Activated CD4-positive, alpha-beta T cell treated with anti-CD3 and anti-CD28 coated beads for 4 hours (primary cell): ENCODE data around the gene BEND6.

Experiments used
- DNase-seq, 2 donors: peaks; one replicate each; pipeline ENCODE4 v3.0.0-alpha.2; 2020

Gene BEND6, protein sequence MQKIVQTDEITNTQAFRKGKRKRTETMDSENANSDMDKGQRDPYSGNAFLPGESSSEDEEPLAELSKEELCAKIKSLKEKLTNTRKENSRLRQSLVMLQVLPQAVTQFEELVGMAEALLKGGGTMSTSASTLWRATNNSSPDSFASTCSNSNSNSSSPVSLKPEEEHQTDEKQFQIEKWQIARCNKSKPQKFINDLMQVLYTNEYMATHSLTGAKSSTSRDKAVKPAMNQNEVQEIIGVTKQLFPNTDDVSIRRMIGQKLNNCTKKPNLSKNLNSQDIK

DNA sequence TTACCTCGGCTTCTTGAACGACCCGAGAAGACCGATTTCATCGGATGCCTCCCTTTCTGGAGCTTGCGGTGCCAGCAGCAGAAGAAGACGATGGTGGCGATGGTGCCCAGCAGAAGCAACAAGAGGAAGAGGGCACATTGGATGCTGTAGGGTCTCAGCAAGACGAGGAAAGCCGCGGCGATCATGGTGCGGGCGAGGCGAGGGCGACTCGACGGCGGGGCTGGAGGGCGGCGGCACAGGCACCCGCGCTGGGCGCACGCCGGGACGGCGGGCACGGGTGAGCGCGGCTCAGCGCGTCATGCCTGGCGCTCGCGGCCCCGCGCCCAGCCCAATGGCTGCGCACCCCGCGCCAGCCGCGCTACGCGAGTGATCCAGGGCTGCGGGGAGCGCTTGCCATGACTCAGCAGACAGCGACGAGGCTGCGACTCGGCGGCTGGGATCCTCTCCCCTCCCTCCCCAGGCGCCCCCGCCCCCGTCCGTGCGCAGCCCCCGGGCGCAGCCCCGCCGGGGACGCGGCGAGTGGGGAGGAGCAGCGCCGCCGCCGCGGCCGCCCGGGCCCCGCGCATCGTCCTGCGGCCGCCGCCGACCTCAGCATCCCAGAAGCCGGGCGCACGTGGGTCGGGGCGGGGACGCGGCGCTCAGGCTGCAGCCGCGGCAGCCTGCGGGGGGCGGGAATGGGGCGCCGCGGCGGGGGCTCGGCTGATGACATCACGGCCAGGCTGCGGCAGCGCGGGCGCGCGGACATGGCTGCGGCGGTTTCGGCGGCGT is at the start of gene BEND6:
BEND6 (plus strand) TSS at position 705 of the 768 bp plus-strand sequence. CDS start 26,704 bp downstream, outside the sequence.
- peak; percentile 9 to 33 for DNase-seq

DNA sequence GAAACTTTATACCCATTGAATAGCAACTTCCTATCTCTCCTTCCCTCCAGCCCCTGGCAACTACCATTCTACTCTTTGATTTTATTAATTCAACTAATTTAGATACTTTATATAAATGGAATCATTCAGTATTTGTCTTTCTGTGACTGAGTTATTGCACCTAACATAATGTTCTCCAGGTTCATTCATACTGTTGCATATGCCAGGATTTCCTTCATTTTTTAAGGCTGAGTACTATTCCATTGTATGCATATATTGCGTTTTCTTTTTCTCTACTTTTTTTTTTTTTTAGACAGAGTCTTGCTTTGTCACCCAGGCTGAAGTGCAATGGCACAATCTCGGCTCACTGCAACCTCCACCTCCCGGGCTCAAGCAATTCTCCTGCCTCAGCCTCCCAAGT is 49.5 kb upstream of the BEND6 start:
- DNase-seq, result no peak

DNA sequence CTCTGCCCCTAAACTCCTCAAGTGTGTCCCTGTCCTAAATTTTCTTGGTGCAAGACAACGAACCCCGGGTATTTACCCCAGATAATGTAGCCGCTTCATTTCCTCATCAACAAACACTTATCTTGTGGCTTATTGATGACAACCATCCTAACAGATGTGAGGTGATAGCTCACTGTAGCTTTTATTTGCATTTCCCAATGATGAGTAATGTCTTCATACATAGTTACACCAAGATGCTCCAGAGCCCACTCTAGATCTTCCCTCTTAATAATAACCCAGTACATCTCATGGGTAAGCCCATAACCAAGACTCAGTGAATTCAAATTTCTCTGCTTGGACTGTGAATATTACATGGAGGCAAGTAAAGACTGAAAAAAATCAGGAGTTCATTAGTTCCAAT is 48.2 kb upstream of the BEND6 start:
- no peak for DNase-seq

DNA sequence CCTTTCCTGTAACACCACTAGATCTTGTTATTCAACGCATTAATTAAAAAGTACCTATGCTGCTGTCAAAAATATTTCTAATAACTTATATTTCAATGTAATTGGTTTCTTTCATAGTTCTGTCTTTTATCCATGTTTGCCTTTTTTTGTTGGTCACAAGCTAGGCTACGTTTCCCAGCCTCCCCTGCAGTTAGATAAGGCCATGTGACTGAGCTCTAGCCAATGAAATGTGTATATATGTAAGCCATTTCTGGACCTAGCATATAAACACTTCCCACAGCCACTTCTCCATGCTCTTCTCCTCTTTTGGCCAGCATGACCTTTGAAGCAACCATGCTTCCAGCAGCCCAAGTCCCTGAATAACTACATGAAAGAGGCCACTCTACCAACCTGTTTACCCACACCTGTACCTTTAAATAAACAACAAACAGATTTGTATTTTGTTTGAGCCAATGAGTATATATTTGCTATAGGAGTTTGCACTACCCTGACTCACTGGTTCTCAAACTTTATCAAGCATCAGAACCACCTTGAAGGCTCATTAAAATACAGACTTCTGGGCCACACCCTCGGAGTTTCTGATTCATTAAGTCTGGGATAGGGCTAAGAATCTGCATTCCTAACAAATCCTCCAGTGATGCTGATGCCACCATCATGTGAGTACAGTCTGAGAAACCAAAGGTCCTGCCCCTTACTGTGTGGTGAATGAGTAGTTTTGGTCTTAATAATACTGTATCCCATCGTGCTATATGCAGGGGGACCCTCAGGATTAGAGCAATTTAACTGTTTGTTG is 45.6 kb upstream of the BEND6 start:
- DNase-seq, result no peak

DNA sequence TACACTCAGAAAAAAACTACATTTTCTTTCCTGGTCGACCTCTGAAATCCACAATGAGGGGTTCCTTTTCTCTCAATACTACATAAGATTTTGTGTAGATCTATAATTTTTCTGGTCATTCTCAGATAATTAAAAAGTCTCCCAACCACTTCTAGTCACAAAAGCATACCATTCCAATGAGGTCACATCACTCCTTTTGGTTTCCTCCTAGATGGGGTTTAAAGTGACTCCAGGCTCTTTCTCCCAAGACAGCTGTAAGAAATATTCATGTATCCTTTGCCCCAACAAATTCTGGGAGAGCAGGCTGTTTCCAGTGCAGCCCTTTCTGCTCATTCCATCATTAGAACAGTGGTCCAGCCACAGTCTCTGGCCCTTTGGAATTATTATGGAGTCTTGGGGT is 43.1 kb upstream of the BEND6 start:
- DNase-seq, result no peak

DNA sequence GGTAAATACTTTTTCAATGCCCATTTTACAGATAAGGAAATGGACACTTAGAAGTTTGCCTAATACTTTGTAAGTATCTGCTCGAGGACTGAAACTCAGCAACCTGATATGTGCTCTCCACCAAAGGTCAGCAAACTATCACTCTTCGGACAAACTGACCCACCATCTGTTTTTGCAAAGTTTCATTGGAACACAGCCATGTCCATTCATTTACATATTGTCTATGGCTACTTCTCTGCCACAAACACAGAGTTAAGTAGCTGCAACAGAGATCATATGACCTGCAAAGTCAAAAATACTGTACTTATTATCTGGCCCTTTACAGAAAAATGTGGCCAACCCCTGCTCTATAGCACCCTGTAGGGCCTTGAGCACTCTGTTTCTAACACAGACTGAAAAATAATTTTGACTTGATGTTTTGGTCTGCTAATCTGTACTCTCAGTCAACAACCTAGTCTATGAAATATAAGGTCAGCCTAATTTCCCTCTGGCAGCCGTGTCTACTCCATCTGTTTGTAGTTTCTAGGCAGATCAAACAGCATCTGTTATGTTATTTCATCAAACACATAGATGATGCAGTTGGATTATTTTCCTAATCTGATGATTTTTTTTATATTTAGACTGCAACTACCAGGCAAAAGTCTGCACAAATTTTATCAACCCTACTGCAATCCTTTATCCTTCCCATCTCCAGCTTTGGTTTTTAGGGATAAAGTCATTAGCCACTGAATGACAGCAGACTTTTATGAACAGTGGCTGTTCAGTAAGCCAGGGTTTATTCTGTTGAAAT is 41.4 kb upstream of the BEND6 start:
- DNase-seq, result no peak

DNA sequence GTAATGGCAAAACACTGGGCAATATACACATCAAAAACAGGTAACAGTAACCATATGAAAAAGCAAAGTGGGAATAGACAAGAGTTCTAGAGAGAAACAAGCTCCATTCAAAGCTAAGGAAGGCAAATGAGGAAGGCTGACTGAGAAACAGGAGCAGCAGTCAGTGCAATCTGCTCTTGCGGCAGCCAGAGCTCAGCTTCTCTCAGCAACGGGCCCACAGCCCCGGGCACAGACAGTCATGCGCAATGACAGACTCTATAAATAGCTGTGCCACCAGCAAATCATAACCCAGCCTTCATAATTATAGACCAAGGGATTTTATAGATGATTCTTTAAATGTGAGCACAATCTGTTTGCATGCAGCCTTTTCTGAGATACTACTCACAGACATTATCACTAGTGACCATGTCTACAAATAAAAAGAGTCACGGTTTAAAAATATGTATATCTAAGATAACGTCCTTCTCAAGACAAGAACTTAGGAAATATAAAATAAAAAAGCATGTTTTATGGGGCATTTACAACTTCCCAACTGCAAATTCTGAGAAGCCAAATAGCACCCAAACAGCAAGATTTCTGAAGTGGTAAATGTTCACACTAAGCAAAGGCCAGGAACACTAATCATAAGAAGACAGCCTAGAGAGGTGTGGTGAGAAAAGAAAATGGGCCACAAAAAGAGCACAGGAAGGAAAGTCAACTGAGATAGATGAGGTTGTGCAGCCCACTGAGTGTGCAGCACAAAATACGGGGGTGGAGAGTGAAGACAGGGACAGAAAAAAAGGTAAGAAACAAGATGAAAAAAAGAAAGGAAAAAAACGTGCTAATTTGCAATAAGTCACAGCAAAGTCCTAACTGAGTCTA is 39.9 kb upstream of the BEND6 start:
- no peak for DNase-seq

DNA sequence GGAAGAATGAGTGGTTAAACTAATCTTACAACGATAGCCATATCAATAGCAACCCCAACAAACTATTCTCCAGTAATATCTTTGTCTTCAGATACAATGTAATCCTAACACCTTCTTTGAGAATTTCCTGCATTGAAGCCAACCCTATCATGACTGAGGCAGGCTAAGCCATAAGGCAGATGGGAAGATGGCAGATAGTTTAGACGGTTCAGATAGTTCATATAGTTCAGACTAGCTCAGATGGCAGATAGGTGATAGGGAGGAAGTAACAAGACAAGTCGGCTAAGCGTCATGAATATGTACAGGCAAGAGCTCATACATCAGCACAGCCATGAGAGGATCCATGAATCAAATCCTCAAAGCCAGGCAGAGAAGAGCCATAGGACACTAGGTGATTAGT is 39.1 kb upstream of the BEND6 start:
- no peak for DNase-seq

DNA sequence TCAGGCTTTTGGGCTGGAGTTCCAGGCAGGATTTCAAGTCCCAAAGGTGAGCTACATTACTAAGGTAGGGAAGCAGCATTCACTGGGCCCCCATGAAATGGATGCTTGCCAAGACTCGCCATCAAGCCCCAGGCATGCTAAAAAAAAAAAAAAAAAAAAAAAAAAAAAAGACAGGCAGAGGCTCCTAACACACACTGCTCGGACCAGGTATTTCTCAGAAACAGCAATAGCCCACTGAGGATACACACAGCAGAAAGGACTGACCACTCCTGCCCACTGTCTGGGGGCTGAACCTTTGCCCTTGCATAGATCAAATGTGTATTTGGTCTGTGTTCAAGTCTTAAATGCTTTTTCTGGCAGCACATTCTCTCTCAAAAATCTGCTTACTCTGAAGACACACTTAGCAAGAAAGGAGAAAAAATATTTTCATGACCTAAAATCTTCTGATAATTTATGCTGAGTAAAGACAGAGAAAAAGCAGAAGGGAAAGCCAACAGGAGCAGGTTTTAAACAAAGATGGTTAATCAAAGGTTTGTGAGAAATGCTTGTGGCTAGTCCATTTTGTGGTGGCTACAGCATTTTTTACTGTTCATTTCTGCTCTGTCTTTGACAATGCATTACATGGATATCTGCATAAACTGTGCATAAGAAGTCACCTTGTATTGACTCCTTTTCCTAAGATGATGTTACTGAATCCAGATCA is 37.9 kb upstream of the BEND6 start:
- DNase-seq, result no peak

DNA sequence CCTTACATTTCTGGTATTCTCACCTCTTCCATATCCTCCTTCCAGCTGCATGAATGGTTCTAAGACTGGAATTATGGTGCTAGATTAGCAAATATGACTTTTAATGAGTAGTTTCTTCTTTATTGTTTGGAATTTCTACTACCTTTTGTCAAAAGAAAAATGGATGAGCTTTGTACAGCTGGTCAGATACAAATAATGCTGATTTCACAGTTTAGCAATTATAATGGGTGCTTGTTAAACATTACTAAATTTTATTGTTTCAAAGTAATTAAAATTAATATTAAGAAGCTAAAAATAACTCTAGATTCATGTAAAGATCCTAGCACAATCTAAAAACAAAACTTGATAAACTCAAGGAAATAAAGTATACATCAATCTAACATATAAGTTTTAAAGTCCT is 32.3 kb upstream of the BEND6 start:
- no peak for DNase-seq

DNA sequence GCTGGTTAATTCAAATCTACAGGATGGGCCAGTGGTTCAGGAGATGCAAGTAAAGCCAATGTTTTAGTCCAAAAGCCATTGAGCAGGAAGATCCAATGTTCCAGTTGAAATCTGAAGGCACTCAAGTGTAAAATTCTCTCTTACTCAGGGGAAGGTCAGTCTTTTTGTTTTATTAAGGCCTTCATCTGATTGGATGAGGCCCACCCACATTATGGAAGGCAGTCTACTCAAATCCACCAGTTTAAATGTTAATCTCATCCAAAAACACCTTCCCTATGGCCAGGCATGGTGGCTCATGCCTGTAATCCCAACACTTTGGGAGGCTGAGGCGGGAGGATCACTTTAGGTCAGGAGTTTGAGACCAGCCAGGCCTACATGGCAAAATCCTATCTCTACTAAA is 31.3 kb upstream of the BEND6 start:
- DNase-seq, result no peak

DNA sequence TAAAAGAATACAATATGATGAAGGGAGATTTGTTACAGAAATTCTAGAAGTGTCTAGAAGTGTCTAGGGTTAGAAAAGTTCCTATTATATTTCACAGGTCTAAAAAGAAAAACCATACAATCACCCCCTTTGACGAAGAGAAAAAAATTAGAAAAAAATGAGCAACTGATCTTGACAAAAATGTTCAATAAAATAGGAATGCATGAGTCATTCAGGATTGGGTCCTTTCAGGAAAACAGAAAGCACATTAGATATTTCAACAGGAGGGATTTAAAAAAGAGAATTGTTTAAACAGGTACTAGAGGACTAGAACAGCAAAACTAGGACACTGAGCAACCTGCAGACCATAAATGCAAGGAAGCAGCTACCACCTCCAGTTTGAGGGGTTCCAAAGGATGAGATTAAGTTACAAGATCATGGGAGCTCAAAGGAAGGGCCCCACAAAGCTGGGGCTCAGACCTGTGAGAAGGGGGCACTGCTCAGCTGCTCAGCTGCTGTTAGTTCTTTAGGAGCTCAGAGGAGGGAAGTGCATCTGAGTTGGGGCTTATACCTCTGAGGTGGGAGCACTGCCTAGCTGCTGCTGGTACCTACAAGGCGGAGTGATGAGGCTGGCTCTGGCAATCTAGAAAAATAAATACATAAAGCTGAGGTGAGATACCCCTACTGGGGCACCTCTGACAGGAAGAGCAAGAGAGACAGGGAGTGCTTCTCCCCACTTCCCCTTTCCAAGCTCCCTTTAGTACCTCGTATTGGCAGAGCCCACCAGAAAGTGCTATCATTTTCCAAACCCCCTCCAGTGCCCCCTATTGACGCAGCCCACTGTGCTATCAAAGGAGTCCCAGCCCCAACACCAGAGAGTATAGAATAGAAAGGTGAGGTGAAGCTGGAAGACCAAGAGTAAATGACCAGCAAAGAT is 27.1 kb upstream of the BEND6 start:
- DNase-seq, result no peak

DNA sequence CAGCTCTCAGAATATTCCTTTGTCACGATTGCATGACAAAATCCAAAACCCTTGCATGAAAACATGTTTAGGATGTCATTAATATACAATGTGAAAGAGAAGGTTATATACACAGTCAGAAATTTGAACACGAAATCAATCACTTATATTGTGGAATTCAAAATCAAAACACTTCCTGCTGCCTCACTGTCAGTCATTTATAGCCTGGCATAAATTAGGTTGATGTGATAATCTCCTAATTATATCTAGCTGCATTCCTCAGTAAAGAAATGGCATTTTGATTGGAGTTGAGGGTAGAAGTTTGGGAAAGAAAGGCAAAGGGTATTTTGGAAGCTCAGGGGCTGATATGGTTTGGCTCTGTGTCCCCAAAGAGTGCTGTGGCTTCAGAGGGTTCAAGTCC is 24.1 kb upstream of the BEND6 start:
- DNase-seq, result no peak

DNA sequence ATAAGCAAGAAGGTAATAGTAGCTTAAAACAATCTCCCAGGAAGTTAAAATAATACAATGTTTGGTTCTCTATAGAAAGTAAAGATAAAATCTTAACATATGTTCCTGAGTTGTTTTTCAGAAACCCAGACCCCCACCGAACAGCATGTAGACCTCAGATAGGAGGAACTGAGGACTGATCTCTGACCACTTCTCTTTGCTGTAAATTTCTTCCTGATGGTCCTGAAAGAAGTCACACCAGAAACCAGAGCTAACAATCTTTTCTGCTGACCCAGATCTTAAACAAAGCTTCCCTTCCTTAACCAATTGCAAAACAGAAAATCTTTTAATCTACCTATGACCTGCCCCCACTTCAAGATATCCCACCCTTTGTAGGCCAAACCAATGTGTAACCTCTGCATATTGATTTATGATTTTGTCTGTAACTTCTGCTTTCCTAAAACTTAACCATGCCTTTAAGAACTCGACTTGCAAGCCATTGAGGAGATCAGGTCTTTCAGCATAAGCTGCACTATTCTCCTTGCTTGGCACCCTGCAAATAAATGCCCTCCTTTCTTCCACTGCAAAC is 21.9 kb upstream of the BEND6 start:
- DNase-seq, result no peak

DNA sequence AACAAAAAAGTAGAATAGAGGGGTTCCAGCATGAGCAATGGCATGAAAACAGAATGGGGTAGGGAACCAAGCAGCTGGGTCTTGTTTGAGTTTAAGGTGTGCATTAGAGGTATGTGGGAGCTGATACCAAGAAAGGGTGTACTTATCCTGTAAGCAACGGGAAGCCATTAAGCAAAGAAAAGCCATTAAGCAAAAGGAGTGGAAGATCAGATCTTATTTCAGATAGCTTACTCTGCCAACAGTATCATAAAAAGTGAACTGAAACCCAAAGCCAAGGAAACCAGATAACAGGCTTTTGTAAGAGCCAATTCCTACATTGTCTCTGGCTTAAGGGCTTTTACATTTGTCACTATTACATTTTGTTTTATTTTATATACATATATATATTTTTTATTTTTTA is 21.3 kb upstream of the BEND6 start:
- DNase-seq, result no peak

DNA sequence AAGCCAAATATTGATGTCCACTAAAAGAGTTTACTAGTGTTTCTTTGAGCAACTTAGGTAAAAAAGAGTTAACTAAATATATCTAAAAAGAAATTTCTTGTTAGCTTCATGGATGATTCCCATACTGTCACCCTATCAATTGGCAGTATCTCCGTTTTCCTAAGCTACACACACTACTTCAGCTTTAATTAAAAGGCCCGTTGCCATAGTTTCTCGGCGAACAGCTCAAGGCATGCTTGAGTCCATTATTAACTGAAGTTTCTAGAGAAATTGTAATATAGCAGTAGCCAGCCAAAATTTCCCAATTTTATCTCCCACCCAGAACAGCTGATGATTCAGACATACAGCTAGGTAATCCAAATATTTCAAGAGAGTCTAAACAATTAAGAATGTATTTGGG is 20.0 kb upstream of the BEND6 start:
- DNase-seq, result no peak

DNA sequence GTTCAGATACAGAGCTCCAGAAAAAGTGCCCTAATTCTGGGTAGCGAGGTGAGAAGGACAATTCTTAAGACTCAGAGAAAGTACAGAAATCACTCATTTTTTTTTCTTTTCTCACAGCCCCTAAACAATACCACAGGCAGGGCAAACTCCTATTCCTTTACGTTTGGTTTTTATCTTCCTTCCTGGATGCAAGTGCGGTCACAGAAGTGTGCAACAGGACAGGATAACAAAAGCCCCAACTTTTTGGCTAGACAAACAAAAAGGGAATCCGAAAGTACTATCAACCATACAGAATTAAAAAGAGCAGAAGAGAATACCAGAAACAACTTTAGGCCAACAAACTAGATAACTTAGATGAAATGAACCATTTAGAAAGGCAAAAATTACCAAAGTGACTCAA is 18.4 kb upstream of the BEND6 start:
- DNase-seq, result no peak

DNA sequence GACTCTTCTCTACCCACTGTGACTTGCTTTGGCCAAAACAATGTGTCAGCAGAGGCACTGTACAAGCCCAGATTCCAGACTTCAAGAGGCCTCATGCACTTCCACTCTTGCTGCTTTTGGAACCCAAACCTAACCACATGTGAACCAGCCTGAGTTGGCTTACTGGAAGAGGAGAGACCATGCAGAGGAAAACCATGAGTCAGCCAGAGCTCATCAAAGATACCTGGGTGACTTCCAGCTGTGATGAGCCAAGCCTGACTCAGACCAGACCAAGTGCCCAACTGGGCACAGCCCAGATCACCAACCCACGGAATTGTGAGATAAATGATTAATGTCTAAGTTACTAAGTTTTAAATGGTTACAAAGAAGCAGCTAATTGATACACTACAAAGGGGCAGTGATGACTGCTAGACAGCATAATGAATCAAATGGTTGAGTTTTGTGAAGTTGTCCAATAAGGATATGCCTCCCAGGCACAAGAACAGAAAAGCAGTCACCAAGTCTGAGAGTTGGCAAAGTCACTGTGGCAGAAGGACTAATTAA is 16.2 kb upstream of the BEND6 start:
- no peak for DNase-seq

DNA sequence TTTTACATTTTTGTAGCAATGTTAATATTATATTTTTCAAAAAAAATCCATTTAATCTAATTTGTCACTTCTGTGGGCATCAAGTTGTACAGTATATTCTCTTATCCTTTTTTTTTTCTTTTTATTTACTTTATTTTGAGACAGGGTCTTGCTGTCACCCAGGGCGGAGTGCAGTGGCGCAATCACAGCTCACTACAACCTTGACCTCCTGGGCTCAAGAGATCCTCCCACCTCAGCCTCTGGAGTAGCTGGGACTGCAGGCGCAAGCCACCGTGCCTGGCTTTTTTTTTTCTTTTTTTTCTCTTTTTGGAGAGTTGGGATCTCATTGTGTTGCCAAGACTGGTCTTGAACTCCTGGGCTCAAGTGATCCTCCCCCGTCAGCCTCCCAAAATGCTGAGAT is 14.4 kb upstream of the BEND6 start:
- no peak for DNase-seq

DNA sequence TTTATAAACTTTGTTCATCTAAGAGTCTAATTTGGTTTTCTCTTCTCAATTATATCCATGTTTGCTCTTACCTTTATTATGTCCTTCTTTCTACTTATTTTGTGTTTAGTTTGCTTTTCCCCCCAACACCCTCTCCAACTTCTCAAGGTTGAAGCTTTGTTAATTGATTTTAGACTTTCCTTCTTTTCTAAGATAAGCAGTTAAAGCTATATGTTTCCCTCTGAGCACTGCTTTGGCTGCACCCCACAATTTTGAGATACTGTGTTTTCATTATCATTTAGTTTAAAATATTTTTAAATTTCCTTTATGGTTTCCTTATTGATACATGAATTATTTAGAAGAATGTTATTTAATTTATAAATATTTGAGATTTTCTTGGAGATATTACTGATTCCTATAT is 13.9 kb upstream of the BEND6 start:
- DNase-seq, result no peak
